HFF-Myc (cell line): ENCODE results near the gene HOXD3.

Source experiments
- DNase-seq: peaks from one replicate; pipeline ENCODE4 v3.0.0-alpha.2; 2011; ENCODE audit warnings: low read depth; ENCODE audit errors: extremely low read depth
- H3K4me3 ChIP-seq: replicated peaks from 2 replicates; pipeline ENCODE4 v1.5.1; 2011; ENCODE audit warnings: low read depth, mild to moderate bottlenecking, control low read depth, low read length
- TF ChIP-seq, protein P1 (sequence below): IDR thresholded peaks from 2 replicates; pipeline ENCODE4 v1.5.1; 2012; ENCODE audit warnings: mild to moderate bottlenecking, low read depth, low read length, control low read depth; ENCODE audit errors: missing control alignments

HOXD3 gene

GRCh38 chr2:176117162-176117822 is 39.8 kb upstream of the HOXD3 start:
- no peak for DNase-seq
- H3K4me3 ChIP-seq = no peak overlapping the region
- TF ChIP-seq, protein P1, sequence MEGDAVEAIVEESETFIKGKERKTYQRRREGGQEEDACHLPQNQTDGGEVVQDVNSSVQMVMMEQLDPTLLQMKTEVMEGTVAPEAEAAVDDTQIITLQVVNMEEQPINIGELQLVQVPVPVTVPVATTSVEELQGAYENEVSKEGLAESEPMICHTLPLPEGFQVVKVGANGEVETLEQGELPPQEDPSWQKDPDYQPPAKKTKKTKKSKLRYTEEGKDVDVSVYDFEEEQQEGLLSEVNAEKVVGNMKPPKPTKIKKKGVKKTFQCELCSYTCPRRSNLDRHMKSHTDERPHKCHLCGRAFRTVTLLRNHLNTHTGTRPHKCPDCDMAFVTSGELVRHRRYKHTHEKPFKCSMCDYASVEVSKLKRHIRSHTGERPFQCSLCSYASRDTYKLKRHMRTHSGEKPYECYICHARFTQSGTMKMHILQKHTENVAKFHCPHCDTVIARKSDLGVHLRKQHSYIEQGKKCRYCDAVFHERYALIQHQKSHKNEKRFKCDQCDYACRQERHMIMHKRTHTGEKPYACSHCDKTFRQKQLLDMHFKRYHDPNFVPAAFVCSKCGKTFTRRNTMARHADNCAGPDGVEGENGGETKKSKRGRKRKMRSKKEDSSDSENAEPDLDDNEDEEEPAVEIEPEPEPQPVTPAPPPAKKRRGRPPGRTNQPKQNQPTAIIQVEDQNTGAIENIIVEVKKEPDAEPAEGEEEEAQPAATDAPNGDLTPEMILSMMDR = no peak

- no peak overlapping the region for H3K4me3 ChIP-seq
- TF ChIP-seq, protein P1 = no peak
- DNase-seq = no peak
These were observed 39.2 kb upstream of the HOXD3 start for GRCh38 chr2:176117823-176118371.

DNA sequence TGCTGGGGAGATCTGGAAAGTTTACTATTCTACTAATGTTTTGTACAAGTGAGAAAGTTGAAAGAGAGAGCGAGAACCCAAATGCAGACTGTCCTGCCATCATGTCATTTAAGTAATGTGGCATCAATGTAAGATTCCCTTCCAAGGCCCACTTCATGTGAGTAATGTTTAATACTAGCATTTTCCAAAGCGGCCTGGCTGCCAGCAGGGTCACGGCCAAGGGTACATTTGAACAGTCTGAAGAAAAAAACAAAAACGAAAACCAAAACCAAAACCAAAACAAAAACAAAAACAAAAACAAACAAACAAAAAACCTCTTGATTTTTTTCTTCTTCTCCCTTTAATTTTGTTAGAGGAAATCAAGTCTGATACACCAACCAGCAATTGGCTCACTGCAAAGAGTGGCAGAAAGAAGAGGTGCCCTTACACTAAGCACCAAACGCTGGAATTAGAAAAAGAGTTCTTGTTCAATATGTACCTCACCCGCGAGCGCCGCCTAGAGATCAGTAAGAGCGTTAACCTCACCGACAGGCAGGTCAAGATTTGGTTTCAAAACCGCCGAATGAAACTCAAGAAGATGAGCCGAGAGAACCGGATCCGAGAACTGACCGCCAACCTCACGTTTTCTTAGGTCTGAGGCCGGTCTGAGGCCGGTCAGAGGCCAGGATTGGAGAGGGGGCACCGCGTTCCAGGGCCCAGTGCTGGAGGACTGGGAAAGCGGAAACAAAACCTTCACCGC is 38.3 kb upstream of the HOXD3 start:
- no peak overlapping the region for H3K4me3 ChIP-seq
- DNase-seq = no peak
- TF ChIP-seq, protein P1 = peak; percentile 40

DNA sequence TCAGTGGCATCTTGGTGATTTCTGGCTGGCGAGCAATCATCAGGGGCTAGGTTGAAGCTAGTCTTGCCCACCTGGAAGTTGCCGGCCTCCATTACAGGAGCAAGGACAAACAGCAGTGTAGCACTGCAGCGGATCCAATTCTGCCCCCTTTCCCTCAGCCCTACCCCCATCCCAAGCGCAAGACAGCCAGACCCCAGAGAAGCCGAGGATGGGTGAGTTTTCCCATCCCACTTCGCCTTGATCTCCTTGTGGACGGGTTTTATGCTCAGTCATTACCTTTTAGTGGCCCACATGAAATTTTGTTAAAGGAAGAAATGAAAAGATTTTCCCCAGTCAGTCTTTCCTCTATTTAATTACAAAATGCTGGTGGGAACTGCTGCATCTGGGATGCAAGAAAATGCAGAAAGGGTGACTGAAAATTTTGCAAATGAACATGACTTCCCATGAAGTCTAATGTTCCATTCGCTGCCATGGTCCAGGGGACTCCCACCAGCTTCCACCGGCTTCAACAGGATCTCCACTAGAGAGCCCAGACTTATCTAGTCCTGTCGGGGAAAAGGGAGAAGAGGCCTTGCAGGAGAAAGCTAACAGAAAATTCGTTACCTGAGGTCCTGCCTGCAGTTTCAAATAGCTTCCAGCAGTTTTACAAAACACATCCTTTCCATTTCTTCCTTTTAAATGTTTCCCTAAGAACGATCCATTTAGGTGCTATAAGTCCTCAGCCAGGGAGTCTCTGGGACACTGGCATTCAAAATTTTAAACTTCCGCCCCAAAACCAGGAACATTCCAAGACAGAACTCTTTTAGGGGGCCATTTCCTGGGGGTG is 36.5 kb upstream of the HOXD3 start:
- TF ChIP-seq, protein P1 = no peak
- no peak for DNase-seq
- no peak overlapping the region for H3K4me3 ChIP-seq

GRCh38 chr2:176121190-176122051 is 35.7 kb upstream of the HOXD3 start:
- no peak for DNase-seq
- H3K4me3 ChIP-seq = no peak overlapping the region
- TF ChIP-seq, protein P1 = no peak
